IMR-90 (cell line): ENCODE data around the gene PRR29. TPM values are rescaled to one million over a fixed set of nuclear protein-coding genes. Genes with fewer than 3 reads are reported as not detected.

Experiments used
- ATAC-seq: fragments of 200-7000 bp; cut with Tn5 transposase; 2 replicates; pipeline ENCODE4 v1.9.1; 2020; ENCODE audit warnings: low read depth, mild to moderate bottlenecking, moderate library complexity
- BruUV-seq: library from RNA; stranded (reverse); fragments of 400-500 nt; replicated peaks from 2 replicates; lab custom pipeline; 2021; lab: Mats Ljungman, UMichigan
- CTCF ChIA-PET: fragments of 300-600 bp; formaldehyde crosslinking; extraction: SDS; loops from one replicate; lab custom pipeline; 2021; ENCODE audit warnings: antibody characterized with exemption; lab: Yijun Ruan, JAX
- POLR2A ChIA-PET: fragments of 300-600 bp; sonication (Branson Sonifier 250); formaldehyde crosslinking; loops from one replicate; lab custom pipeline; 2022; ENCODE audit warnings: antibody characterized with exemption; ENCODE audit not compliant: unreplicated experiment; lab: Charles Lee
- DNase-seq: peaks from one replicate; pipeline ENCODE4 v3.0.0; 2013
- H2AFZ ChIP-seq: replicated peaks from 2 replicates; pipeline ENCODE3; 2013; ENCODE audit warnings: low read length, mild to moderate bottlenecking; ENCODE audit not compliant: poor library complexity
- H2AK5ac ChIP-seq: 2 replicates; pipeline ENCODE4 v1.6.1; 2013; ENCODE audit warnings: low read depth, low read length, inconsistent platforms
- H2AK9ac ChIP-seq: replicated peaks from 2 replicates; pipeline ENCODE3; 2013; ENCODE audit warnings: mild to moderate bottlenecking, low read depth, low read length, moderate library complexity; ENCODE audit not compliant: poor library complexity
- H2BK120ac ChIP-seq: 2 replicates; pipeline ENCODE4 v1.6.1; 2013; ENCODE audit warnings: low read depth, low read length, inconsistent platforms
- H2BK15ac ChIP-seq: 3 replicates; pipeline ENCODE4 v1.6.1; 2013; ENCODE audit warnings: low read depth, low read length, inconsistent platforms
- H2BK20ac ChIP-seq: 2 replicates; pipeline ENCODE4 v1.6.1; 2013; ENCODE audit warnings: low read depth, mild to moderate bottlenecking, inconsistent platforms, low read length, moderate library complexity
- H2BK5ac ChIP-seq: 2 replicates; pipeline ENCODE4 v1.6.1; 2013; ENCODE audit warnings: mild to moderate bottlenecking, low read depth, low read length, inconsistent platforms; ENCODE audit not compliant: poor library complexity, severe bottlenecking
- H3K14ac ChIP-seq: replicated peaks from 2 replicates; pipeline ENCODE4 v1.6.1; 2013; ENCODE audit warnings: low read depth, low read length, inconsistent platforms
- H3K18ac ChIP-seq: 2 replicates; pipeline ENCODE4 v1.6.1; 2013; ENCODE audit warnings: low read depth, low read length, control low read depth
- H3K23ac ChIP-seq: 2 replicates; pipeline ENCODE4 v1.6.1; 2013; ENCODE audit warnings: low read depth, low read length, inconsistent platforms
- H3K27ac ChIP-seq: 2 replicates; pipeline ENCODE4 v1.5.1; 2013; ENCODE audit warnings: mild to moderate bottlenecking, control low read depth, low read length; ENCODE audit not compliant: insufficient read depth
- H3K27me3 ChIP-seq: 2 replicates; pipeline ENCODE4 v1.6.1; 2013; ENCODE audit warnings: low read length; ENCODE audit not compliant: control insufficient read depth, insufficient read depth
- H3K36me3 ChIP-seq: 2 replicates; pipeline ENCODE4 v1.6.1; 2013; ENCODE audit warnings: low read length, mixed read lengths; ENCODE audit not compliant: control insufficient read depth, insufficient read depth
- H3K4ac ChIP-seq: 2 replicates; pipeline ENCODE4 v1.6.1; 2013; ENCODE audit warnings: low read depth, low read length, inconsistent platforms
- H3K4me1 ChIP-seq: 2 replicates; pipeline ENCODE4 v1.6.1; 2013; ENCODE audit warnings: low read length, mixed read lengths; ENCODE audit not compliant: control insufficient read depth, insufficient read depth
- H3K4me2 ChIP-seq: 2 replicates; pipeline ENCODE4 v1.6.1; 2013; ENCODE audit warnings: low read depth, mild to moderate bottlenecking, control low read depth, low read length, moderate library complexity
- H3K4me3 ChIP-seq: 2 replicates; pipeline ENCODE4 v1.5.1; 2013; ENCODE audit warnings: low read depth, mild to moderate bottlenecking, control low read depth, low read length, moderate library complexity; ENCODE audit not compliant: insufficient read depth
- H3K56ac ChIP-seq: 2 replicates; pipeline ENCODE4 v1.6.1; 2013; ENCODE audit warnings: low read length, inconsistent platforms; ENCODE audit not compliant: insufficient read depth; ENCODE audit errors: extremely low read depth
- H3K79me1 ChIP-seq, 2 experiments: 2 replicates each; pipeline ENCODE4 v1.6.1; 2013; ENCODE audit warnings: low read length in 2 of 2, inconsistent platforms in 1 of 2, low read depth in 1 of 2
- H3K9ac ChIP-seq: 2 replicates; pipeline ENCODE4 v1.6.1; 2013; ENCODE audit warnings: low read depth, low read length, control low read depth
- H3K9me1 ChIP-seq: 2 replicates; pipeline ENCODE4 v1.6.1; 2013; ENCODE audit warnings: low read length, inconsistent platforms; ENCODE audit not compliant: insufficient read depth
- H3K9me3 ChIP-seq: 2 replicates; pipeline ENCODE4 v1.6.1; 2013; ENCODE audit warnings: low read length; ENCODE audit not compliant: control insufficient read depth, insufficient read depth
- H4K20me1 ChIP-seq: 2 replicates; pipeline ENCODE4 v1.6.1; 2013; ENCODE audit warnings: low read length, inconsistent platforms; ENCODE audit not compliant: insufficient read depth
- H4K5ac ChIP-seq: 2 replicates; pipeline ENCODE4 v1.6.1; 2013; ENCODE audit warnings: mild to moderate bottlenecking, low read depth, low read length, control low read depth
- H4K8ac ChIP-seq, 2 experiments: 2 replicates each; pipeline ENCODE4 v1.6.1; 2013; ENCODE audit warnings: low read depth in 2 of 2, low read length in 2 of 2, control low read depth in 1 of 2, inconsistent platforms in 1 of 2
- H4K91ac ChIP-seq: 2 replicates; pipeline ENCODE4 v1.6.1; 2013; ENCODE audit warnings: low read depth, low read length, inconsistent platforms; ENCODE audit not compliant: insufficient read depth
- FOS ChIP-seq: fragments of 150-350 bp; IDR thresholded peaks from 2 replicates; pipeline ENCODE4 v1.6.1; 2016; ENCODE audit warnings: low read depth, low read length
- MAFK ChIP-seq: IDR thresholded peaks from 2 replicates; pipeline ENCODE4 v1.6.1; 2012; ENCODE audit warnings: low read depth, low read length, improper control_type of control experiment
- MAZ ChIP-seq: IDR thresholded peaks from 2 replicates; pipeline ENCODE4 v1.6.1; 2012; ENCODE audit warnings: low read depth, mild to moderate bottlenecking, low read length, improper control_type of control experiment, moderate library complexity, borderline replicate concordance
- NFE2L2 ChIP-seq: fragments of 150-350 bp; IDR thresholded peaks from 2 replicates; pipeline ENCODE4 v1.6.1; 2016; ENCODE audit warnings: low read depth, mild to moderate bottlenecking, low read length
- POLR2A ChIP-seq: IDR thresholded peaks from 2 replicates; pipeline ENCODE4 v1.6.1; 2012; ENCODE audit warnings: mild to moderate bottlenecking, low read depth, low read length
- SMC3 ChIP-seq: fragments of 150-350 bp; IDR thresholded peaks from 2 replicates; pipeline ENCODE4 v1.6.1; 2016; ENCODE audit warnings: low read depth, mild to moderate bottlenecking, antibody characterized with exemption, low read length, moderate library complexity
- USF2 ChIP-seq: fragments of 150-350 bp; IDR thresholded peaks from 2 replicates; pipeline ENCODE4 v1.6.1; 2017; ENCODE audit warnings: mild to moderate bottlenecking, antibody characterized with exemption, low read length, low read depth
- WGBS, 2 experiments: methylation state at CpG; one replicate each; pipeline versions ENCODE4 v1.1.5 to v1.1.7; 2013; ENCODE audit warnings: missing lambda C conversion rate in 2 of 2; ENCODE audit not compliant: insufficient read length in 1 of 2; ENCODE audit errors: extremely low coverage in 2 of 2; 5-methylcytosine and 5-hydroxymethylcytosine counted together
- dilution Hi-C: fragments of 300-500 bp; cut with HindIII; formaldehyde crosslinking; loops from one replicate; pipeline ENCODE4 v1.14.3; 2018; ENCODE audit warnings: low sequenced_read_pairs; ENCODE audit not compliant: unreplicated experiment
- in situ Hi-C: fragments of 300-500 bp; cut with MboI; formaldehyde crosslinking; loops from 3 replicates; pipeline ENCODE4 v1.14.3; 2019; ENCODE audit warnings: low sequenced_read_pairs, inconsistent platforms, mixed read lengths
- intact Hi-C: fragments of 100-400 bp; cut with micrococcal nuclease; formaldehyde crosslinking; loops from 2 replicates; pipeline ENCODE4 v1.10.0; 2022
- polyA plus RNA-seq, 3 experiments: library from polyadenylated mRNA; depleted of rRNA; stranded (reverse); fragments of >200 nt; gene quantifications; 2 replicates each; pipeline ENCODE4 v1.2.3, GENCODE V29; 2012; ENCODE audit warnings: low replicate concordance in 1 of 3
- total RNA-seq: library from RNA; depleted of rRNA; stranded (reverse); fragments of >200 nt; gene quantifications from 2 replicates; pipeline ENCODE4 v1.2.3, GENCODE V29; 2012
- TF ChIP-seq, protein P1 (sequence below): fragments of 150-350 bp; IDR thresholded peaks from 2 replicates; pipeline ENCODE4 v1.6.1; 2016; ENCODE audit warnings: low read depth, mild to moderate bottlenecking, low read length, moderate library complexity, borderline replicate concordance

Gene PRR29
- total and polyA plus RNA-seq, 2 of the 4 experiments (the other 2 are of a cell fraction): under 0.01 to 0.17 TPM

DNA sequence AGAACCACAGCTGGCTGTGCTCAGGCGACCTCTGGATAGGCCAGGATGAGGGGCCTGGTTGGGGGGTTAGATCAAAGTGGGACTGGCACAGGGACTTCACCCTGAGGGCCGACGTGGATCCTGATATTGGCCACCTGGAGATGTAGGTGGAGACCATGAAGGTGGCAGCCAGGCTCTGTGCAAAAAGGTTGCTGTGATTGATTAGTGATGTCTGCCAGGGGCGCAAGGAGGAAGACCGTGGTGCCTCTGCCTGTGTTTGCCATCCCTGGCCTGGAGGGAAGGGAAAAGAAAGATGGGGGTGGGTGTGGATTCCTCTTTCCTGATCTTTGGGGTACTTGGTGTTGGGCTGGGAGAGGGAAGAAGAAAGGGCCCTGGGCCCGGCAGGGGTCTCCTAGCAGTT, 24.9 kb upstream of the PRR29 start:
- no peak overlapping the region for H3K27ac ChIP-seq
- no peaks in the 10 kb centered on the region for H3K36me3 ChIP-seq
- H3K4me1 ChIP-seq: peaks cover 10% of the 10 kb centered on the region
- no peak overlapping the region for H3K18ac ChIP-seq
- H3K4me3 ChIP-seq: no peak overlapping the region
- peaks cover 11% of the 10 kb centered on the region for H3K9me1 ChIP-seq
- no peak overlapping the region for H3K4me2 ChIP-seq
- H3K56ac ChIP-seq: no peak overlapping the region
- no peak overlapping the region for H2BK120ac ChIP-seq
- DNase-seq (no peak), ATAC-seq (no peak)
- no peaks in the 10 kb centered on the region for H3K79me1 ChIP-seq
- H4K8ac ChIP-seq: no peak overlapping the region
- H2AK9ac ChIP-seq: no peak overlapping the region
- peaks cover 3% of the 10 kb centered on the region; the same call in 1 of the 2 replicates for H4K20me1 ChIP-seq
- WGBS, 2 experiments: 90% methylated on average over 2 of the region's 6 CpGs; no CpG with 5 or more reads in 1 of the 2 experiments
- H3K9me3 ChIP-seq: no peaks in the 10 kb centered on the region
- in situ Hi-C loops (no loop called here), dilution Hi-C loops (no loop called here), intact Hi-C loops (no loop called here)
- H4K91ac ChIP-seq: no peak overlapping the region
- H3K9ac ChIP-seq: no peak overlapping the region
- no peak overlapping the region for H2BK15ac ChIP-seq
- ChIA-PET CTCF (no interaction called here), POLR2A (no interaction called here)
- H4K5ac ChIP-seq: no peak overlapping the region
- peaks cover 8% of the 10 kb centered on the region for H3K27me3 ChIP-seq
- H2AFZ ChIP-seq: no peak overlapping the region
- no peak overlapping the region for H3K23ac ChIP-seq
- no peak overlapping the region for H2BK20ac ChIP-seq
- no peak overlapping the region for H3K14ac ChIP-seq
- TF ChIP-seq MAFK (no peak), FOS (no peak), POLR2A (no peak), MAZ (no peak), USF2 (no peak), SMC3 (no peak), NFE2L2 (no peak)
- TF ChIP-seq, protein P1, sequence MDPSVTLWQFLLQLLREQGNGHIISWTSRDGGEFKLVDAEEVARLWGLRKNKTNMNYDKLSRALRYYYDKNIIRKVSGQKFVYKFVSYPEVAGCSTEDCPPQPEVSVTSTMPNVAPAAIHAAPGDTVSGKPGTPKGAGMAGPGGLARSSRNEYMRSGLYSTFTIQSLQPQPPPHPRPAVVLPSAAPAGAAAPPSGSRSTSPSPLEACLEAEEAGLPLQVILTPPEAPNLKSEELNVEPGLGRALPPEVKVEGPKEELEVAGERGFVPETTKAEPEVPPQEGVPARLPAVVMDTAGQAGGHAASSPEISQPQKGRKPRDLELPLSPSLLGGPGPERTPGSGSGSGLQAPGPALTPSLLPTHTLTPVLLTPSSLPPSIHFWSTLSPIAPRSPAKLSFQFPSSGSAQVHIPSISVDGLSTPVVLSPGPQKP: no peak
- no TSS peak for BruUV-seq
- 0 out of 2 replicates have a peak overlapping the region, but pooled peaks have one; percentile 1 for H2AK5ac ChIP-seq
- H2BK5ac ChIP-seq: no peak overlapping the region
- H3K4ac ChIP-seq: no peak overlapping the region
